IMR-90 (cell line): ENCODE data around the gene FCHSD2. TPM values are rescaled to one million over a fixed set of nuclear protein-coding genes. Genes with fewer than 3 reads are reported as not detected.

ENCODE experiments used
- ATAC-seq: fragments of 200-7000 bp; cut with Tn5 transposase; 2 replicates; pipeline ENCODE4 v1.9.1; 2020; ENCODE audit warnings: low read depth, mild to moderate bottlenecking, moderate library complexity
- BruUV-seq: library from RNA; stranded (reverse); fragments of 400-500 nt; replicated peaks from 2 replicates; lab custom pipeline; 2021; lab: Mats Ljungman, UMichigan
- CTCF ChIA-PET: fragments of 300-600 bp; formaldehyde crosslinking; extraction: SDS; loops from one replicate; lab custom pipeline; 2021; ENCODE audit warnings: antibody characterized with exemption; lab: Yijun Ruan, JAX
- POLR2A ChIA-PET: fragments of 300-600 bp; sonication (Branson Sonifier 250); formaldehyde crosslinking; loops from one replicate; lab custom pipeline; 2022; ENCODE audit warnings: antibody characterized with exemption; ENCODE audit not compliant: unreplicated experiment; lab: Charles Lee
- DNase-seq: peaks from one replicate; pipeline ENCODE4 v3.0.0; 2013
- H2AFZ ChIP-seq: replicated peaks from 2 replicates; pipeline ENCODE3; 2013; ENCODE audit warnings: low read length, mild to moderate bottlenecking; ENCODE audit not compliant: poor library complexity
- H2AK5ac ChIP-seq: 2 replicates; pipeline ENCODE4 v1.6.1; 2013; ENCODE audit warnings: low read depth, low read length, inconsistent platforms
- H2AK9ac ChIP-seq: replicated peaks from 2 replicates; pipeline ENCODE3; 2013; ENCODE audit warnings: mild to moderate bottlenecking, low read depth, low read length, moderate library complexity; ENCODE audit not compliant: poor library complexity
- H2BK120ac ChIP-seq: 2 replicates; pipeline ENCODE4 v1.6.1; 2013; ENCODE audit warnings: low read depth, low read length, inconsistent platforms
- H2BK15ac ChIP-seq: 3 replicates; pipeline ENCODE4 v1.6.1; 2013; ENCODE audit warnings: low read depth, low read length, inconsistent platforms
- H2BK20ac ChIP-seq: 2 replicates; pipeline ENCODE4 v1.6.1; 2013; ENCODE audit warnings: low read depth, mild to moderate bottlenecking, inconsistent platforms, low read length, moderate library complexity
- H2BK5ac ChIP-seq: 2 replicates; pipeline ENCODE4 v1.6.1; 2013; ENCODE audit warnings: mild to moderate bottlenecking, low read depth, low read length, inconsistent platforms; ENCODE audit not compliant: poor library complexity, severe bottlenecking
- H3K14ac ChIP-seq: replicated peaks from 2 replicates; pipeline ENCODE4 v1.6.1; 2013; ENCODE audit warnings: low read depth, low read length, inconsistent platforms
- H3K18ac ChIP-seq: 2 replicates; pipeline ENCODE4 v1.6.1; 2013; ENCODE audit warnings: low read depth, low read length, control low read depth
- H3K23ac ChIP-seq: 2 replicates; pipeline ENCODE4 v1.6.1; 2013; ENCODE audit warnings: low read depth, low read length, inconsistent platforms
- H3K27ac ChIP-seq: 2 replicates; pipeline ENCODE4 v1.5.1; 2013; ENCODE audit warnings: mild to moderate bottlenecking, control low read depth, low read length; ENCODE audit not compliant: insufficient read depth
- H3K27me3 ChIP-seq: 2 replicates; pipeline ENCODE4 v1.6.1; 2013; ENCODE audit warnings: low read length; ENCODE audit not compliant: control insufficient read depth, insufficient read depth
- H3K36me3 ChIP-seq: 2 replicates; pipeline ENCODE4 v1.6.1; 2013; ENCODE audit warnings: low read length, mixed read lengths; ENCODE audit not compliant: control insufficient read depth, insufficient read depth
- H3K4ac ChIP-seq: 2 replicates; pipeline ENCODE4 v1.6.1; 2013; ENCODE audit warnings: low read depth, low read length, inconsistent platforms
- H3K4me1 ChIP-seq: 2 replicates; pipeline ENCODE4 v1.6.1; 2013; ENCODE audit warnings: low read length, mixed read lengths; ENCODE audit not compliant: control insufficient read depth, insufficient read depth
- H3K4me2 ChIP-seq: 2 replicates; pipeline ENCODE4 v1.6.1; 2013; ENCODE audit warnings: low read depth, mild to moderate bottlenecking, control low read depth, low read length, moderate library complexity
- H3K4me3 ChIP-seq: 2 replicates; pipeline ENCODE4 v1.5.1; 2013; ENCODE audit warnings: low read depth, mild to moderate bottlenecking, control low read depth, low read length, moderate library complexity; ENCODE audit not compliant: insufficient read depth
- H3K56ac ChIP-seq: 2 replicates; pipeline ENCODE4 v1.6.1; 2013; ENCODE audit warnings: low read length, inconsistent platforms; ENCODE audit not compliant: insufficient read depth; ENCODE audit errors: extremely low read depth
- H3K79me1 ChIP-seq, 2 experiments: 2 replicates each; pipeline ENCODE4 v1.6.1; 2013; ENCODE audit warnings: low read length in 2 of 2, inconsistent platforms in 1 of 2, low read depth in 1 of 2
- H3K9ac ChIP-seq: 2 replicates; pipeline ENCODE4 v1.6.1; 2013; ENCODE audit warnings: low read depth, low read length, control low read depth
- H3K9me1 ChIP-seq: 2 replicates; pipeline ENCODE4 v1.6.1; 2013; ENCODE audit warnings: low read length, inconsistent platforms; ENCODE audit not compliant: insufficient read depth
- H3K9me3 ChIP-seq: 2 replicates; pipeline ENCODE4 v1.6.1; 2013; ENCODE audit warnings: low read length; ENCODE audit not compliant: control insufficient read depth, insufficient read depth
- H4K20me1 ChIP-seq: 2 replicates; pipeline ENCODE4 v1.6.1; 2013; ENCODE audit warnings: low read length, inconsistent platforms; ENCODE audit not compliant: insufficient read depth
- H4K5ac ChIP-seq: 2 replicates; pipeline ENCODE4 v1.6.1; 2013; ENCODE audit warnings: mild to moderate bottlenecking, low read depth, low read length, control low read depth
- H4K8ac ChIP-seq, 2 experiments: 2 replicates each; pipeline ENCODE4 v1.6.1; 2013; ENCODE audit warnings: low read depth in 2 of 2, low read length in 2 of 2, control low read depth in 1 of 2, inconsistent platforms in 1 of 2
- H4K91ac ChIP-seq: 2 replicates; pipeline ENCODE4 v1.6.1; 2013; ENCODE audit warnings: low read depth, low read length, inconsistent platforms; ENCODE audit not compliant: insufficient read depth
- BHLHE40 ChIP-seq: fragments of 150-350 bp; IDR thresholded peaks from 2 replicates; pipeline ENCODE4 v1.6.1; 2016; ENCODE audit warnings: mild to moderate bottlenecking, low read depth, low read length
- CEBPB ChIP-seq: IDR thresholded peaks from 2 replicates; pipeline ENCODE4 v1.6.1; 2012; ENCODE audit warnings: low read depth, low read length, improper control_type of control experiment
- CHD1 ChIP-seq: IDR thresholded peaks from 2 replicates; pipeline ENCODE4 v1.6.1; 2012; ENCODE audit warnings: low read depth, low read length, improper control_type of control experiment
- ELK1 ChIP-seq: fragments of 150-350 bp; IDR thresholded peaks from 2 replicates; pipeline ENCODE4 v1.6.1; 2016; ENCODE audit warnings: low read depth, mild to moderate bottlenecking, low read length, moderate library complexity, borderline replicate concordance
- FOS ChIP-seq: fragments of 150-350 bp; IDR thresholded peaks from 2 replicates; pipeline ENCODE4 v1.6.1; 2016; ENCODE audit warnings: low read depth, low read length
- MAZ ChIP-seq: IDR thresholded peaks from 2 replicates; pipeline ENCODE4 v1.6.1; 2012; ENCODE audit warnings: low read depth, mild to moderate bottlenecking, low read length, improper control_type of control experiment, moderate library complexity, borderline replicate concordance
- MXI1 ChIP-seq: IDR thresholded peaks from 2 replicates; pipeline ENCODE4 v1.6.1; 2012; ENCODE audit warnings: low read depth, mild to moderate bottlenecking, low read length, moderate library complexity, borderline replicate concordance
- NFE2L2 ChIP-seq: fragments of 150-350 bp; IDR thresholded peaks from 2 replicates; pipeline ENCODE4 v1.6.1; 2016; ENCODE audit warnings: low read depth, mild to moderate bottlenecking, low read length
- POLR2A ChIP-seq: IDR thresholded peaks from 2 replicates; pipeline ENCODE4 v1.6.1; 2012; ENCODE audit warnings: mild to moderate bottlenecking, low read depth, low read length
- RAD21 ChIP-seq: IDR thresholded peaks from 2 replicates; pipeline ENCODE4 v1.6.1; 2012; ENCODE audit warnings: low read length, improper control_type of control experiment
- RCOR1 ChIP-seq: IDR thresholded peaks from 2 replicates; pipeline ENCODE4 v1.6.1; 2012; ENCODE audit warnings: mild to moderate bottlenecking, low read length, improper control_type of control experiment; ENCODE audit not compliant: insufficient replicate concordance
- RFX5 ChIP-seq: IDR thresholded peaks from 2 replicates; pipeline ENCODE4 v1.8.0; 2012; ENCODE audit warnings: low read depth, mild to moderate bottlenecking, low read length, moderate library complexity
- SMC3 ChIP-seq: fragments of 150-350 bp; IDR thresholded peaks from 2 replicates; pipeline ENCODE4 v1.6.1; 2016; ENCODE audit warnings: low read depth, mild to moderate bottlenecking, antibody characterized with exemption, low read length, moderate library complexity
- dilution Hi-C: fragments of 300-500 bp; cut with HindIII; formaldehyde crosslinking; loops from one replicate; pipeline ENCODE4 v1.14.3; 2018; ENCODE audit warnings: low sequenced_read_pairs; ENCODE audit not compliant: unreplicated experiment
- in situ Hi-C: fragments of 300-500 bp; cut with MboI; formaldehyde crosslinking; loops from 3 replicates; pipeline ENCODE4 v1.14.3; 2019; ENCODE audit warnings: low sequenced_read_pairs, inconsistent platforms, mixed read lengths
- intact Hi-C: fragments of 100-400 bp; cut with micrococcal nuclease; formaldehyde crosslinking; loops from 2 replicates; pipeline ENCODE4 v1.10.0; 2022
- polyA plus RNA-seq, 3 experiments: library from polyadenylated mRNA; depleted of rRNA; stranded (reverse); fragments of >200 nt; gene quantifications; 2 replicates each; pipeline ENCODE4 v1.2.3, GENCODE V29; 2012; ENCODE audit warnings: low replicate concordance in 1 of 3
- total RNA-seq: library from RNA; depleted of rRNA; stranded (reverse); fragments of >200 nt; gene quantifications from 2 replicates; pipeline ENCODE4 v1.2.3, GENCODE V29; 2012
- TF ChIP-seq, protein P1 (sequence below): fragments of 150-350 bp; IDR thresholded peaks from 2 replicates; pipeline ENCODE4 v1.6.1; 2017; ENCODE audit warnings: mild to moderate bottlenecking, antibody characterized with exemption, low read length, low read depth
- TF ChIP-seq, protein P2 (sequence below): conservative IDR thresholded peaks from 2 replicates; pipeline ENCODE4 v1.5.1; 2012; ENCODE audit warnings: mild to moderate bottlenecking, low read depth, low read length, improper control_type of control experiment

FCHSD2 gene
- total and polyA plus RNA-seq, 2 of the 4 experiments (the other 2 are of a cell fraction), result 5.9 to 18.7 TPM

- CTCF ChIA-PET, result interaction anchor here (0.5 kb wide), 1 partner anchor 229 kb away, joined by 4 read pairs; no protein-coding TSS in a partner anchor
- in situ Hi-C loops, result no loop called here
Measured at GRCh38 chr11:72951888-72952287, 190.2 kb downstream of the FCHSD2 start.

More at GRCh38 chr11:72951888-72952287, 190.2 kb downstream of the FCHSD2 start:
- H4K20me1 ChIP-seq, result peaks cover 6% of the 10 kb centered on the region; the same call in 1 of the 2 replicates
- no peak overlapping the region for H3K4ac ChIP-seq
- no peak overlapping the region for H2AK5ac ChIP-seq
- no peak overlapping the region; the same call in 1 of the 2 replicates for H3K23ac ChIP-seq
- TF ChIP-seq SMC3, result no peak
- no peak for TF ChIP-seq RCOR1
- no peak for TF ChIP-seq ELK1
- TF ChIP-seq CEBPB, result no peak
- TF ChIP-seq, protein P1, sequence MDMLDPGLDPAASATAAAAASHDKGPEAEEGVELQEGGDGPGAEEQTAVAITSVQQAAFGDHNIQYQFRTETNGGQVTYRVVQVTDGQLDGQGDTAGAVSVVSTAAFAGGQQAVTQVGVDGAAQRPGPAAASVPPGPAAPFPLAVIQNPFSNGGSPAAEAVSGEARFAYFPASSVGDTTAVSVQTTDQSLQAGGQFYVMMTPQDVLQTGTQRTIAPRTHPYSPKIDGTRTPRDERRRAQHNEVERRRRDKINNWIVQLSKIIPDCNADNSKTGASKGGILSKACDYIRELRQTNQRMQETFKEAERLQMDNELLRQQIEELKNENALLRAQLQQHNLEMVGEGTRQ, result no peak
- TF ChIP-seq MAZ, result no peak
- no peak for TF ChIP-seq FOS
- TF ChIP-seq BHLHE40, result no peak
- no peak for TF ChIP-seq POLR2A
- no peak for TF ChIP-seq NFE2L2
- no peak for TF ChIP-seq CHD1
- TF ChIP-seq RFX5, result no peak
- TF ChIP-seq, protein P2, sequence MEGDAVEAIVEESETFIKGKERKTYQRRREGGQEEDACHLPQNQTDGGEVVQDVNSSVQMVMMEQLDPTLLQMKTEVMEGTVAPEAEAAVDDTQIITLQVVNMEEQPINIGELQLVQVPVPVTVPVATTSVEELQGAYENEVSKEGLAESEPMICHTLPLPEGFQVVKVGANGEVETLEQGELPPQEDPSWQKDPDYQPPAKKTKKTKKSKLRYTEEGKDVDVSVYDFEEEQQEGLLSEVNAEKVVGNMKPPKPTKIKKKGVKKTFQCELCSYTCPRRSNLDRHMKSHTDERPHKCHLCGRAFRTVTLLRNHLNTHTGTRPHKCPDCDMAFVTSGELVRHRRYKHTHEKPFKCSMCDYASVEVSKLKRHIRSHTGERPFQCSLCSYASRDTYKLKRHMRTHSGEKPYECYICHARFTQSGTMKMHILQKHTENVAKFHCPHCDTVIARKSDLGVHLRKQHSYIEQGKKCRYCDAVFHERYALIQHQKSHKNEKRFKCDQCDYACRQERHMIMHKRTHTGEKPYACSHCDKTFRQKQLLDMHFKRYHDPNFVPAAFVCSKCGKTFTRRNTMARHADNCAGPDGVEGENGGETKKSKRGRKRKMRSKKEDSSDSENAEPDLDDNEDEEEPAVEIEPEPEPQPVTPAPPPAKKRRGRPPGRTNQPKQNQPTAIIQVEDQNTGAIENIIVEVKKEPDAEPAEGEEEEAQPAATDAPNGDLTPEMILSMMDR, result no peak
- no peak for TF ChIP-seq MXI1
- no peak for TF ChIP-seq RAD21
- H4K91ac ChIP-seq, result no peak overlapping the region
- dilution Hi-C loops, result no loop called here
- POLR2A ChIA-PET, result no interaction called here
- H3K4me2 ChIP-seq, result no peak overlapping the region
- H2AK9ac ChIP-seq, result no peak overlapping the region
- H2AFZ ChIP-seq, result no peak overlapping the region
- no peak overlapping the region for H2BK20ac ChIP-seq
- no peak overlapping the region for H2BK15ac ChIP-seq
- H3K9me1 ChIP-seq, result 0 out of 2 replicates have a peak, but pooled peaks cover 6% of the 10 kb centered on the region
- no peak overlapping the region for H3K27ac ChIP-seq
- BruUV-seq, result no TSS peak
- H3K4me3 ChIP-seq, result no peak overlapping the region
- no peak overlapping the region for H3K14ac ChIP-seq
- H3K18ac ChIP-seq, result no peak overlapping the region
- no peaks in the 10 kb centered on the region for H3K4me1 ChIP-seq
- DNase-seq (no peak), ATAC-seq (no peak)
- H4K8ac ChIP-seq, result no peak overlapping the region
- no peak overlapping the region for H2BK120ac ChIP-seq
- no peaks in the 10 kb centered on the region for H3K9me3 ChIP-seq
- H3K56ac ChIP-seq, result no peak overlapping the region
- no peaks in the 10 kb centered on the region for H3K27me3 ChIP-seq
- H4K5ac ChIP-seq, result no peak overlapping the region
- intact Hi-C loops, result no loop called here
- no peaks in the 10 kb centered on the region for H3K36me3 ChIP-seq
- no peak overlapping the region for H3K9ac ChIP-seq
- H3K79me1 ChIP-seq, result peaks cover 4 to 15% of the 10 kb centered on the region in 2 experiments; a peak in 3 of 4 replicates
- H2BK5ac ChIP-seq, result no peak overlapping the region
